Tongue (tissue), 2 donors: ENCODE results near the gene XRCC5. TPM values are rescaled to one million over a fixed set of nuclear protein-coding genes. Genes with fewer than 3 reads are reported as not detected.

Experiments
- DNase-seq: peaks from one replicate; pipeline ENCODE4 v3.0.0-alpha.2; 2015
- total RNA-seq: library from RNA; depleted of rRNA; stranded (reverse); fragments of >200 nt; gene quantifications from one replicate; pipeline ENCODE4 v1.2.3, GENCODE V29; 2014

The XRCC5 gene
- total RNA-seq, 1 donor from 2014 or later, result 210 TPM

DNA sequence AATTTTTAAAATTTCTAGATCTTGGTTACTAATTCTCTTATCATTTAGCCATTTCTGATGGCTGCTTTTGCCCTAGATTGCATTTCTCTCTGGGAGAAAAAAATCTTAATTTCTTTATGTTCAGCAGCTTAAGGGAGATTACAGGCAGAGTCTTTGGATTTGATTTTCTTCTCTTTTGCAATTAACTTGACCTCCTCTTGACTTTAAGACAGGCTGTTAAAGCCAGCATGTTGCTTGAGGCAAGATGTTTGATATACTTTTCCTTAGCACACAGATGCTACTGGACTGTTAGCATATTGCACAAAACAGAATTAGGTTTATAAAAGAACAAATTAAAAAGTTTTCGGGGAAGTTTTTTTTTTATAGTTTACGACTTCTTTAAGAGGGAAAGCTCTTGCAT, 50.0 kb downstream of the XRCC5 start:
- no peak for DNase-seq

DNA sequence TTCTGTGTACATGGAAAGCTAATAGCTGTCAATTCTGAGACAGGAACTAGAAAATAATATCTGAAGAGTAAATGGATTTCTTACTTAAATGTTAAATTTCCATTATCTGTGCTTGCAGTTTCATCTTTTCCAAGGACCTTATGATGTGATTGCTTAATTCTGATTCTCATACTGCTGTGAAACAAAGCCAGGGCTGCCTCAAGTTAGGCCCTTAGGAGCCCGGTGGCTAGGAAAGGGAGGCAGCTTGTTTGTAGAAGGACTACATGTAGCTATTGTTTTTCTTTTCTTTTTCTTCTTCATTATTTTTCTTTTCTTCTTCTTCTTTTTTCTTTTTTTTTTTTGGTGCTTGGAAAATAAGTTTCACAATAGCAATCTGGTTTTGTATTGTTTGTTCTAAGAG, 50.5 kb downstream of the XRCC5 start:
- DNase-seq, result no peak

DNA sequence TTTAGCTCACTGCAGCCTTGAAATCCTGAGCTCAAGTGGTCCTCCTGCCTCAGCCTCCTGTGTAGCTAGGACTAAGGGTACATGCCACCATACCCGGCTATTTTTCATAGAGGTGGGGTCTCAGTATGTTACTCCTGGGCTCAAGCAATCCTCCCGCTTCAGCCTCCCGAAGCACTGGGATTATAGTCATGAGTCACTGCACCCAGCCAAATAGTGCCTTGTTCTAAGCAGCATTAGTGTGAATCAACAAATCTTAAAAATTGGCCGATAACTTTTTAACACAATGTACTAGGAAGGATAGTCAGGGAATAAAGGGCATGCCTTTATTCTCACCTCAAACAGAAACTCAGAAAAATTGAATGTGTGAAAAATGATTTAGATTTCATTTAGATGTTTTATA, 51.6 kb downstream of the XRCC5 start:
- no peak for DNase-seq

DNA sequence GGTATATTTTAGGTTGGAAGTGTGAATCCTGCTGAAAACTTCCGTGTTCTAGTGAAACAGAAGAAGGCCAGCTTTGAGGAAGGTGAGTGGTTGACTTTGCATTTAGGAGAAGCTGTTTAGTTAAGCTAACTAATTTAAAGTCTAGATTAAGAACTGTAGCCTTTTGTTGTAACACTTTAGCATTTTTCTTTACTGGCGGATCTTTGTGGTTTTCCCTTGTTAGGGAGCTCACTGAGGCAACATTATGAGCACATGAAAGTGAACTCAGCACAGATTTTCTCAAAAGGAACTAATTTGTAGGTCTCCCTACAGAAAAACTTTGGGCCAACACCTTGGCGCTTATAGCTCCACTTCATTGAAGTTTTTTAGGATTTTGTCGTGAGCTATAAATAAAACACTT, 52.8 kb downstream of the XRCC5 start:
- DNase-seq, result no peak

DNA sequence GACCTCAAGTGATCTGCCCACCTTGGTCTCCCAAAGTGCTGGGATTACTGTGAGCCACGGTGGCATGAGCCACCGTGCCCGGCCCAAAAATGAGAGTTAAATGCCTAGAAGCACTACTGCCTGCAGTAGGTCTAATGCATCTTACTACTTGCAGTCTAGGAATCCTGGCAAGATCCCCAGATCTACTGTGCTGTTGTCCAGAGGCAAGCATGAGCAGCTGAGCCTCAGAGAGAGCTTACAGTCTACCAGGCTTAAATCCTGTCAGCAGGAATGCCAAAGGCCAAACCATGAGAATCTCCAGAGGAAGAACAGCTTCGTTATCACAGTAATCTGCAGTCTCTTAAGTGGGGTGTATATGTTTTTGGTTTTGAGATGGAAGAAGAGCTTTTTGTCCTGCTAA, 54.4 kb downstream of the XRCC5 start:
- peak; percentile 37 for DNase-seq

DNA sequence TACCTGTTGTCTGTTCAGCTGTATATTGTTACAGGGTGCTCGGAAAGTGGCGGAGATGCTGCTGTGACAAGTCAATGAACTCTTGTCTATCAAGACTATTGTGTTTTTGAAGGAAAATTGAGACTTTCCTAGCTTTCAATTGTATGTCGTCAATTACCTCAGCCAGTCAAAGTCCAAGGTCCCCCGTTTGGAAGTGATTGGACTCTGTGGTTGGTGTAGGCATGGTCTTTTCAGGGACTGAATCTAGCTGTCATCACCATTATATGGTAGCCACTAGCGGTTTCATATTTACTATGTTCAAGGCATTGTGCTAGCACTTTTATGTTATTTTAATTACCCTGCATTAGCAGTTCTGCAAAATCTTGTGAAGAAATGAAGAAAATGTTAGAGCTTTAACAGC, 54.9 kb downstream of the XRCC5 start:
- DNase-seq, result no peak

DNA sequence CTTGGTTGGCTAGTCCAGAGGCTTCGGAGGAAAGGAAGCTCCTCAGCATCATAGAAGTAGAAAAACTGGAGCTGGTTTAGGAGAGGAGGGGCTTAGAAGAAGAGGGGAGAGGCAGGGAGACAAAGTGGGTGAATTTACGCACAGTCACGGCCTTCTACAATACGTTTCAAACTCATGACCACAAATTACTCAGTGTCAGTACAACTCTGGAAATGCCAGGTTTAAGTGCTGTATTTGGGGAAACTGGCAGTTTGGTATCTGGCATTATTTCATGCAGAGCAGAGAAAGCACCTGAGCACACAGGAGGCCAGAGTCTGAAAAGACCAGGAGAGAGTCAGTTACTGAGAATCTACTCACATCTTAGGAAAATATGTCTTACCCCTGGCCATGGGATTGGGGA, 55.4 kb downstream of the XRCC5 start:
- no peak for DNase-seq

DNA sequence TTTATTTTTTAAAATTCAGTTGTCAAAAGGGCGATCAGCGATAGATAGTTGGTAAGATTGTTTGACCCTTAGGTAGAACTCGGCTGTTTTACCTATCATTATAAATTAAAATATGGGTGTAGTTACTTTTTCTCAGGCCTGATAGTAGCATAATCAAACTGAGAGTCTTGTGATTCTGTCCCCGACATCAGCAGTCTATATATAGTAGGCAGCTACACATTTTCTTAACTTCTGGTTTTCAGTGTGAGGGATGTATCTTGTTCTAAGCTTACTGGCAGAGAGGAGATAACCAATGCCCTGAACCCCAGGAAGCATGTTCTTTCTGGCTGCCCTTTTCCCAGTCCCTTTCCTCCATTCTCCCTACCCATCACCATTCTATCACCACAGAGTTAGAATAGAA, 56.6 kb downstream of the XRCC5 start:
- no peak for DNase-seq

DNA sequence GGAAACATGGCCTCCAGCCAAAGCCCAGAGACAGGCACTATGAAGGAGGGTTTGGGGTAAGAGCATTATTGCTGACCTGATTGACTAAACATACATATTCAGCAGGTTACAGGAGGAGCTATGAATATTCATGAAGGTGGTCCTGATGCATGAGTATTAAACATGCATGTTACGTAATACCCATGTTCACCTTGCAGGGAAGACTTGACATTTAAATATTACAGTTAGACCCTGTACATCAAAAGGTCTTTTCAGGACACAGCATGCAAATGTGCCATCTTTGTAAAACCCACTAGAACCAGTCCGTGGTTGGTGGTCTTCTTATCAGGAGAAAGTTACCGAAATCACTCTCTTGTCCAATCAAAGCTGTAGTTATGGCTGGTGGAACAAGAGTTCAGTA, 59.9 kb downstream of the XRCC5 start:
- DNase-seq, result no peak

DNA sequence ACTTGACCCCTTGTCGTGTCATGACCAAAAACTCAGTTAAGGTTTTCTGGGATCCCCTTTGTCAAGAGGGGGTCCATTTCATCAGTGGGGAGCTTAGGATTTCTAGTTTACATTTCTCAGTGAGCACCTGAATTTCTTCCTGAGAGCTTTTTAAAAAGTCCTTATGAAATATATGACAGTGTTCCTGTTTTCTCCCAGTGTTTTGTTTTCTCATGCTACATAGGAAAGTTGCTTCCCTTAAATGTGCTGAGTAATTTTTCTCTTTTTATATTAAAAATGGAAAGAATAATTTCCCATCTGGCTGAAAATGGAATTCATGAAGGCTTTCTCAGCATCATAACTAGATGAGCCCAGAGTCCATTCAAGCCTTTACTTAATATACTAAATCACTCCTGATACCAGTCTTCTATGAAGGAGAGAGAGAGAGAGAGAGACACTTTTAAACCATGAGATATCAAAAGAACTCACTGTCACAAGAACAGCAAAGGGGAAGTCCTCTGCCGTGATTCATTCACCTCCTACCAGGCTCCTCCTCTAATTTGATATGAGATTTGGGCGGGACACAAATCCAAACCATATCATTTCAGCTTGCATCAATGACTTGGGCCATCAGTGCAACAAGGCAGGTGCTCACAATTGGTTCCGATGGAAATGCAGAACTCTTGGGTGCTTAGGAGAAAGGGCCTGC, 61.1 kb downstream of the XRCC5 start:
- DNase-seq, result no peak

DNA sequence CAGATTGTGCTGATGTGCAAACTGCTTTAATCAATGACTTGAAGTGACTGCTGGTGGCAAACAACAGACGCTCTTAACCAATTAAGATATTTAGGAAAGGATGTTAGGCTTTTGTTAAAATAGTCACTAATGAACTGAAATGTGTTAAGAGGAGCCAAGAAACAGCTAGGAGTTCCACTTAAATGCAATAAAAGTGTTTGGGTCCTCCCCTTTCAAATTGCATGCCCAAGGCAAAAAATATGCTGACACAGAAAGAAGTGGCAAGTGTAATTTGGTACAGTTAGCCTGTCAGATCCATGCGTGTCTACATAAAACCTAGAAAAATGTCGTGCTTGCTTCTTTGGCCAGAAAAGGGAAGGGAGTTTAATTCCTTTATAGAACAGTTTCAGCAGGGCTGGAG, 61.9 kb downstream of the XRCC5 start:
- no peak for DNase-seq

DNA sequence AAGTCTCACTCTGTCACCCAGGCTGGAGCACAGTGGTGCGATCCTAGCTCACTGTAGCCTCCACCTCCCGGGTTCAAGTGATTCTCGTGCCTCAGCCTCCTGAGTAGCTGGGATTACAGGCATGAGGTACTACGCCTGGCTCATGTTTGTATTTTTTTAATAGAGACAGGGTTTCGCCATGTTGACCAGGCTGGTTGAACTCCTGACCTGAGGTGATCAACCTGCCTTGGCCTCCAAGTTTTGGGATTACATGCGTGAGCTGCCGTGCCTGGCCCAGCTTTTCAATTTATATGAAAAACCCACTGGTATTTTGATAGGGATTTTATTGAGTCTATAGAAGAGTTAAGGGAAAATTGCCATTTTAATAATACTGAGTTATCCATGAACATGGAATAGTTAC, 63.3 kb downstream of the XRCC5 start:
- DNase-seq, result no peak

DNA sequence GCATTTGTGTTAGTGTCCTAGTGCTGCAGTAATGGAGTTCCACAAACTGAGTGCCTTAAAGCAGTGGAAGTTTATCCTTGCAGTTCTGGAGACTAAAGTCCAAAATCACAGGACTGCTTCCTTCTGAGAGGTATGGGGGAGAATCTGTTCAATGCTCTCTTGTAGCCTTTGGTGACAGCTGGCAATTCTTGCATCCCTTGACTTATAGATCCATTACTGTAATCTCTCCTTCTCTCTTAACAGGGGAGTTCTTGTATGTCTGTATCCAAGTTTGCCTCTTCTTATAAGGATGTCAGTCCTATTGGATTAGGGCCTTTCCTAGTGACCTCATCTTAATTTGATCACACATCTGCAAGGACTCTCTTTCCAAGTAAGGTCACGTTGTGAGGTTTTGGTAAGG, 69.9 kb downstream of the XRCC5 start:
- no peak for DNase-seq

DNA sequence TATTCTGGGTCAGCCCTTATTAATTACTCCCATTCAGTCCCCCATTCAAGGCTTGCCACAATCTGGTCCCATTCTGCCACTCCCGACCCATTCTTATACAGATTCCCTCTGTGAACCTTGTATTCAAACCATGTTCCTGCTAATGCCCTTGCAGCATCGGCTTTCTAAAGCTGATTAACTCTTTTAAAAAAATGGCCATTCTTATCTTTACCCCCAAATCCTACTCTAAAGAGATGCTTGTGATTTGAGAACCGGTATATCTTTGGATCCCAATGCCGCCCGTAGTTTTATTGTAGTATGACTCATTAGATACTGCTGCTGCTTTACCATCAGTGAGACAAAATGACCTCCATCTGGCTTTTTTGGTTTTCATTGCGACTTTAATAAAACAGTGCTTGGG, 72.2 kb downstream of the XRCC5 start:
- no peak for DNase-seq

DNA sequence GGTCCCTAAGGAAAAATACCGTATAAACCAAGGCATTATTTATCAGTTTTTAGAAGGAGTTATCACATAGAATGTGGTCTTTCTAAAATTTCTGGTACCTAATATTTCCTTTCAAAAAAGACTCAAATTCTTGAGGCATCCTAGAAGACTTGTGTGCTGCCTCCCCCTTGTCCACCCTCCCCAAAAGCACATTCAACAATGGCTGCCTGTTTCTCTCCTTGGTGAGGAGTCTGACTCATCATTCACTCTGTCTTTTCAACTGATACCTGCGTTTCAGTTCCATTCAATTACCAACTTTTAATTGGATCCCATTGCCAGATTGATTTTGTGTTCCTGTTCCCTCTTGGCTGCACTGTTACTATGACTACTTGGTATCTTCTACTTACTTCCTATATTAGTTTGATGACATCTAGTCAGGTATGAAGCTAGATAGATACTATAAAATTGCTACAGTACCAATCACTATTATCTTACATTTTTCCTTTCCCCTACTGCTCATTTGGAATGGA, 72.9 kb downstream of the XRCC5 start:
- DNase-seq, result no peak

DNA sequence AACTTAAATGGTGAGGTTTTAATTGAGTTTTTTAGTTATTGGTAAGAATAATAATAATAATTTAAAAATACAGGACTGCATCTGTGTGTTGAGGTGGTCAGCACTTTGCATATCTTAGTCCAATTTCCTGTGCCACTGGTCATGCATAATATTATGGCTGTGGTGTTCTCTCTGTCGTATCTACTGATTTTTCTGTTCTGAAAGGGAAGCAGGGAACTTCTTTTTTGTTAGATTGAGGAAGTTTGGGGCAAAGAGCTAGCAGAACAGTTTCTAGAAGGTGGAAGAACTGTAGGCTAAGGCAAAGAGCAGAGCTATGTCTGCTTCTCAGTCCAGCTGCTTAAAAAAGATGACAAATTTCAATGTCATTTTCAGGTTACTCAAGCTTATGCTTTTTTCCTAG, 74.3 kb downstream of the XRCC5 start:
- no peak for DNase-seq

DNA sequence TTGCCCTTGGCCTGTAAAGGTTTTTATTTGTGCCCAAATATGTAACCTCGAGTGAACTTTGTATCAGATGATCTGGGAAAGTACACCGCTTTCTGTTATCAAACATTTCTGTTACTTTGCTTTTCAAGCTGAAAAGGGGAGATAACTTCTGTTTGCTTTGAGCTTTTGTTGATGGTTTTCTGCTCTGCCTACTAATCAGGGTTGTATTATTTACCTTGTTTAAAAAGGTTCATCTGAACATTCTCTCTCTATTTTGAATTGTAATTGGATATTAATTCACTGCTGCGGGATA, 79.4 kb downstream of the XRCC5 start:
- no peak for DNase-seq

DNA sequence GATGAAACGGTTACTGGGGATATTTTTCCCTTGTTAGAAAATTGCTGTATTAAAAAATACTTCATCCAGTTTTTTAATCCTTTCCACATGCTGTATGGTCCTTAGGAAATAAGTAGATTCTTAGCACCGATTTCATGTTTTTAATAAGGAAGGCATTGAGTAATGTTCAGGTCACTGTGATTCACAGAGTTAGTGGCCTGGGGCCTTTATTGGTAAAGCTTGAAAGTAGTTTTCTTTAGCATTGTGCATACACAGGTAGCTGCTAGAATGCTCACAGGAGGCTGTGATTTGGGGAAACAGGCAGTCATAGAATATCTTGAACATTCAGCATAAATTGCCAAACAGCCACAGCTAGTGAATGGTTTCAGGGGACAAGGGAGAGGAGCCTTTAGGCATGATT, 79.8 kb downstream of the XRCC5 start:
- no peak for DNase-seq

DNA sequence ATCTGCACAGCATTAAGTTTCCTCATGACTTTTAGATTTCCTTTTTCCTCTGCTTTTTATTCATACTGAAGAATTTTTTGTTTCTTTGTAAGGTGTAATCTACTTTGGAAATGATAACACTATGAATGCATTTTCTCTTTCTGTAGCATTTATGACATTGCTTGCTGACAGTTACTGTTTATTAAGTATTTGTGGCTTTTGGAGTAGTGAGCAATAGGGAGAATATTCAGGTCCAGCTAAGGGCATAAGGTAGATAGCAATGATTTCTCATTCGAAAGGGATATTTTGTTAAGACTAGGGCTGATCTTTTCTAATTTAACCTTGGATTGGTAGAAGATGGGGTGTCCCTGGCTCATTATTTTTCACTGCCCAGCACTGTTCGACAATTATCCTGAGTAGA, 80.3 kb downstream of the XRCC5 start:
- no peak for DNase-seq

DNA sequence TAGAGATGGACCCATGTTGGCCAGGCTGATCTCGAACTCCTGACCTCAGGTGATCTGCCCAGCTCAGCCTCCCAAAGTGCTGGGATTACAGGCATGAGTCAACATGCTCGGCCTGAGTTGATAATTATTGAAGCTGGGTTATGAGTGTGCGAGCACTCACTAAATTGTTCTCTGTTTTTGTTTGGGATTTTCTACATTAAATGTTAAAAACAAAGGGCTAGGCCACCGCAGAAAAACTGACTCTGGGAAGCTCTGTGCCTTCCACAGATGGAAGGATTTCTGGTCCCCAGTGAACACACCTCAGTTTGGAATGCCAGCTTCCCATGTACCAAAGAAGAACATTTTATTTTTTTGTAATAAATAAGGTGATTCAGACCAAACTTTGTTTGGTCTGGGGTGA, 83.0 kb downstream of the XRCC5 start:
- no peak for DNase-seq

DNA sequence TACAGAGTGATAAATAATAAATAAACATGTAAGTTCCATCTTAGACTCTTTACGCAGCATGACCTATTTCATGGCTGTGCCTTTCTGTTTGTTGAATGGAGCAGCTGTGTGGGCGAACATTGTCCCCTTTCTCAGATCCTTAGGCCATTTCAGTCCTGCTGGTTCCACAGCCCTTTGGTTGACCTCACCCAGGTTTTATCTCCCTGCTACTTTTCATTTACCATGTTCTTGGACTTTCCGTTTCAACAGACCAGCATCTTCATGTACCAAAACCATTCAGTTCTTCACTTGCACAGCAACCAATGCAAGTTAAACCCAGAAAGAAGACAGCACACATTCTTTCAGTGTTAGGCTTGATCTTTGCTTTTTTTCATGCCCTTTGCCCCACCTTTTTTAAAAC, 83.8 kb downstream of the XRCC5 start:
- DNase-seq, result no peak

DNA sequence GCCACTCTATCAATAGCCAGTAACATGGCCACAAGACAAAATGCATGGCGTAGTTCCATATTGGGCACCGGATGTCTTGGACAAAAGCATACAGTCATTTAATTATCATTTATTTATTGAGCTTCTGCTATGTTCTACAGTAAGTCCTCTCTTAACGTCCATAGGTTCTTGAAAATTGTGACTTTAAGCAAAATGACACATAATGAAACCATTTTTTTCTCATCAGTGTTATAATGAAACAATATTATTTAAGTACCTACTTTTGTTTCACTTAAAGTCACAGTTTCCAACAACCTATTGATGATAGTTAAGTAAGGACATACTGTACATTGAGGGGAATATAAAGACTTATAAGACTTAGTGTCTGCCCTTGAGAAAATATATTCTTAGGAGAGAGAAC, 84.9 kb downstream of the XRCC5 start:
- no peak for DNase-seq

DNA sequence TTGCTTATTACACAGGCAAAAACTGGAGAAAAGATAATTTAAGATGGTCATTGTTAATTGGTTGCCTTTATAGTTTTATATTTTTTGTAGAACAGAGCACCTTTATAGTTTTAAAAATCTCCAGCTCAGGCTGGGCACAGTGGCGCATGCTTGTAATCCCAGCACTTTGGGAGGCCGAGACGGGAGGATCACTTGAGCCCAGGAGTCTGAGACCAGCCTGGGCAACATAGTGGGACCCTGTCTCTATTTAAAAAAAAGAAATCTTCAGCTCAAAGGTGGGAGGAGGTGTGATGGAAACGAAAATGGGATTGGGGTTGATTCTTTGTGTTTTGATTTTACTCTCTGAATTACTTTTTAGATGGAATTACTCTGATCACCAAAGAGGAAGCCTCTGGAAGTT, 85.4 kb downstream of the XRCC5 start:
- DNase-seq, result no peak

DNA sequence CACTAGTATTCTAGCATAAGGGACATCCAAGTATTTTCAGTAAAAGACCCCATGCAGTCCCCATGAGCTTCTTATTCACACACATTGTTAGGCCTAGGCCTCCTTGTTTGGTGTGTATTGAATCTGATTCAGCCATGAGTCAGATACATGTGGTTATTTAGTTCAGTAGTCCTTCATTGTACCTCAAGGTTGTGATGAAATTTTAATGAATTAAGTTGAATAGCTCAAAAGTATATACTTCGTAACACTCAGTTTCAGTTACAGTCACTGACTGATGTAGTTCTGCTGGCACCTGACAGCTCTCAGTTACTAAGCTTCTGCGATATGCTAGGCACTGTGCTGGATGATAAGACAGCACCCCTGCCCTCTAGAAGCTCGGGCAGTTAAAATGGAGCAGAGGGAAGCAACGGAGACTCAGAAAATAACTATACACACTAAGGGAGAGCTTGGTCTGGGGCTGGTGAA, 86.4 kb downstream of the XRCC5 start:
- no peak for DNase-seq

DNA sequence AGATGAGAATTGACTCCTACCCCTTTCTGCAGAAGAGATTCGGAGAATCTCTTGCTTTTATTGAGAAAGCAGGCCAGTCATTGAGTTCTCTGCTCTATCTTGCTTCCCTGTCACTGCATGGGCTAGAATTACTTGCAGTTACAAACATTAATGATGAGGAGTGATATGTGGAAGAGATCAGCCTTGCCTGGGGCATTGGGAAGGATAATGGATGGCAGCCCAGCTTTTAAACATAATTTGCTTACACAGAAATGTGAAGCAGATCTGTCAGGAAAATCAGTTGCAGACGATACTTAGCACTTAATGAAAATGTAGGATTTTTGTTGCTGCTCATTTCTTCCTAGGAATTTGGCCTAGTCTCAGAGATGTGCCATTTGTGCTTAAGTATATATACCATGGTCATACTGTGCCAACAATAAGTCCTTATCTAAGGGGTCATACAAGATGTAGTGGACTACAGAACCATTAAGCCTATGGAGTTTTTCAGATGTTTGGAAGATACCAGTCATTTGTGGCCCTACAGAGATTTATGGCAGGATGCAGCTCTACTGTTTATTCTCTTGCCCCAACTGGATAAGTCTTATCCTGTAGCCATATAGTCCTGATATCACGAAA, 92.7 kb downstream of the XRCC5 start:
- no peak for DNase-seq
